HL-60 (cell line): Measurements from ENCODE around the gene ZP3.
"Not testable (repeated sequence)": the region's sequence is repeated elsewhere in the genome, so short reads cannot be mapped to it uniquely, and the experiment has no call there.

ENCODE experiments used
- DNase-seq, 2 experiments: peaks; one replicate each; pipeline ENCODE4 v3.0.0-alpha.2; 2010 to 2020; ENCODE audit warnings: low read depth in 1 of 2, low spot score in 1 of 2
- H3K27ac ChIP-seq: fragments of 250-450 bp; sonication (Bioruptor Pico); replicated peaks from 2 replicates; pipeline ENCODE4 v1.5.1; 2020; ENCODE audit warnings: mild to moderate bottlenecking, moderate library complexity
- H3K27me3 ChIP-seq: fragments of 250-450 bp; sonication (Bioruptor Pico); 2 replicates; pipeline ENCODE4 v1.5.1; 2021; ENCODE audit warnings: mild to moderate bottlenecking, moderate library complexity; ENCODE audit not compliant: insufficient read depth, poor library complexity, severe bottlenecking
- H3K4me3 ChIP-seq: replicated peaks from 2 replicates; pipeline ENCODE4 v1.5.1; 2011; ENCODE audit warnings: mild to moderate bottlenecking, control low read depth, low read length; ENCODE audit not compliant: insufficient read depth

Gene ZP3

GRCh38 chr7:76480403-76481253, 55.9 kb downstream of the ZP3 start:
- DNase-seq, H3K4me3 ChIP-seq, H3K27ac ChIP-seq, H3K27me3 ChIP-seq: not testable (repeated sequence)

GRCh38 chr7:76482660-76483059, 57.9 kb downstream of the ZP3 start:
- DNase-seq, H3K27ac ChIP-seq, H3K27me3 ChIP-seq, H3K4me3 ChIP-seq: not testable (repeated sequence)

- H3K4me3 ChIP-seq, H3K27me3 ChIP-seq, DNase-seq, H3K27ac ChIP-seq: not testable (repeated sequence)
Measured at GRCh38 chr7:76483081-76483480, 58.3 kb downstream of the ZP3 start.

GRCh38 chr7:76484456-76484855, 59.7 kb downstream of the ZP3 start:
- H3K4me3 ChIP-seq, H3K27ac ChIP-seq, H3K27me3 ChIP-seq, DNase-seq: not testable (repeated sequence)

GRCh38 chr7:76485822-76486610, 61.3 kb downstream of the ZP3 start:
- H3K27ac ChIP-seq, H3K4me3 ChIP-seq, H3K27me3 ChIP-seq, DNase-seq: not testable (repeated sequence)

GRCh38 chr7:76486618-76487017, 61.9 kb downstream of the ZP3 start:
- not testable (repeated sequence) for H3K27me3 ChIP-seq, H3K4me3 ChIP-seq
- 0 out of 2 replicates have a peak overlapping the region, but pooled peaks have one; percentile 37 for H3K27ac ChIP-seq
- peak in 1 of 2 experiments; percentile 64 for DNase-seq

GRCh38 chr7:76487969-76488368, 63.2 kb downstream of the ZP3 start:
- peak in 1 of 2 experiments; percentile 72 for DNase-seq
- not testable (repeated sequence) for H3K4me3 ChIP-seq

More at GRCh38 chr7:76487969-76488368, 63.2 kb downstream of the ZP3 start:
- not testable (repeated sequence) for H3K27me3 ChIP-seq, H3K27ac ChIP-seq
